ENCODE data around the gene TSPAN33. TPM values are rescaled to one million over a fixed set of nuclear protein-coding genes. Genes with fewer than 3 reads are reported as not detected.

TSPAN33 gene
- total and polyA plus RNA-seq, 9 of the 15 experiments (the other 6 are each of a cell fraction or from before 2014, with no cell fraction given) = 0.03 to 1.5 (median 0.23) TPM; not detected in 2

- Histone ChIP-seq H3K9ac (ENCODE audit: insufficient read depth in 1 of 2, low read depth in 2 of 2, low read length in 2 of 2) (no peak overlapping the region), H3K9me1 (ENCODE audit: control insufficient read depth, insufficient read depth, low read length) (no peaks in the 10 kb centered on the region), H3K4me3 (no peak overlapping the region), H3K79me2 (ENCODE audit: control insufficient read depth, insufficient read depth, low read length) (no peaks in the 10 kb centered on the region), H2AFZ (ENCODE audit: low read depth, low read length) (peak overlapping the region; percentile 57), H3K27ac (ENCODE audit: extremely low read depth, low read depth, low read length) (no peak overlapping the region), H3K4me1 (replicated peaks in 1 of 2; ENCODE audit: control insufficient read depth in 2 of 2, insufficient read depth in 2 of 2, low read length in 2 of 2) (peaks cover 5 to 7% of the 10 kb centered on the region in 2 experiments; a peak in 3 of 5 replicates), H4K20me1 (replicated peaks; ENCODE audit: control insufficient read depth, insufficient read depth, low read length) (peaks cover 6% of the 10 kb centered on the region; the same call in 1 of the 2 replicates), H3K36me3 (ENCODE audit: control insufficient read depth, insufficient read depth, low read length) (no peaks in the 10 kb centered on the region), H3K4me2 (ENCODE audit: insufficient read depth, low read length) (peak overlapping the region; percentile 62), H3K27me3 (ENCODE audit: control insufficient read depth in 2 of 2, insufficient read depth in 2 of 2, low read length in 2 of 2) (peaks cover 35 to 60% of the 10 kb centered on the region in 2 experiments), H3K9me3 (replicated peaks; ENCODE audit: control insufficient read depth, insufficient read depth, low read depth, low read length) (no peaks in the 10 kb centered on the region)
- ATAC-seq (peak; percentile 75), FAIRE-seq (peak; percentile 92), DNase-seq (ENCODE audit: extremely low read depth in 1 of 4, low spot score in 3 of 4) (peak; percentile 42 to 77 (median 54))
- ChIA-PET POLR2A (interaction anchor here (0.8 to 1.8 kb wide), 6 partner anchors 8 to 381 kb away, joined by 3 to 5 read pairs (median 3); partner anchors contain the start of genes AHCYL2 and TNPO3), CTCF (ENCODE audit: low intra/inter-chr PET ratio) (interaction anchor here (0.6 to 1.2 kb wide), 7 partner anchors 25 to 786 kb away, joined by 3 read pairs; partner anchors contain the start of gene SMO)
- intact Hi-C loops (cut with micrococcal nuclease) = loop anchor here (5.0 kb wide), 2 partner anchors 122 to 292 kb away; no protein-coding TSS in a partner anchor
- in situ Hi-C loops (cut with MboI) = no loop called here
- 13% methylated on average over 15 of the region's 15 CpGs for WGBS (ENCODE audit: insufficient coverage, low coverage, missing lambda C conversion rate)
- no TSS peak for BruUV-seq (replicated peaks)
- TF ChIP-seq CREM (IDR thresholded peaks at IDR 0.05; ENCODE audit: low read depth) (no peak), MCM5 (IDR thresholded peaks at IDR 0.05; ENCODE audit: low read depth) (no peak), HNRNPK (IDR thresholded peaks at IDR 0.05; ENCODE audit: low read depth, low read length, poor library complexity, severe bottlenecking) (no peak), DEAF1 (CRISPR knock-in tag; IDR thresholded peaks at IDR 0.05) (0 out of 2 replicates have a peak, but pooled peaks have one; percentile 9), ZNF584 (CRISPR knock-in tag; IDR thresholded peaks at IDR 0.05; ENCODE audit: low read depth) (no peak), USF2 (CRISPR knock-in tag; IDR thresholded peaks at IDR 0.05) (no peak), ARID3B (CRISPR knock-in tag; IDR thresholded peaks at IDR 0.05; ENCODE audit: borderline replicate concordance) (no peak), KLF10 (CRISPR knock-in tag; IDR thresholded peaks at IDR 0.05) (no peak), ZNF583 (CRISPR knock-in tag; IDR thresholded peaks at IDR 0.05) (no peak), THRA (IDR thresholded peaks at IDR 0.05) (no peak), ZNF830 (CRISPR knock-in tag; IDR thresholded peaks at IDR 0.05) (no peak), TARDBP (IDR thresholded peaks at IDR 0.05) (no peak), HOMEZ (CRISPR knock-in tag; IDR thresholded peaks at IDR 0.05) (no peak)
These were observed 69.3 kb downstream of the TSPAN33 start for GRCh38 chr7:129213828-129214227.

Measured in K562 (cell line).